Stimulated activated CD8-positive, alpha-beta memory T cell treated with anti-CD3 and anti-CD28 coated beads, Interleukin-12 subunit alpha, Interleukin-12 subunit beta, amount 100 ng/mL, for 1 hour (primary cell): ENCODE measurements around the gene IL1RAPL1.

ENCODE experiments used
- DNase-seq: peaks from one replicate; pipeline ENCODE4 v3.0.0-alpha.2; 2020; ENCODE audit warnings: low read depth

The IL1RAPL1 gene

DNA sequence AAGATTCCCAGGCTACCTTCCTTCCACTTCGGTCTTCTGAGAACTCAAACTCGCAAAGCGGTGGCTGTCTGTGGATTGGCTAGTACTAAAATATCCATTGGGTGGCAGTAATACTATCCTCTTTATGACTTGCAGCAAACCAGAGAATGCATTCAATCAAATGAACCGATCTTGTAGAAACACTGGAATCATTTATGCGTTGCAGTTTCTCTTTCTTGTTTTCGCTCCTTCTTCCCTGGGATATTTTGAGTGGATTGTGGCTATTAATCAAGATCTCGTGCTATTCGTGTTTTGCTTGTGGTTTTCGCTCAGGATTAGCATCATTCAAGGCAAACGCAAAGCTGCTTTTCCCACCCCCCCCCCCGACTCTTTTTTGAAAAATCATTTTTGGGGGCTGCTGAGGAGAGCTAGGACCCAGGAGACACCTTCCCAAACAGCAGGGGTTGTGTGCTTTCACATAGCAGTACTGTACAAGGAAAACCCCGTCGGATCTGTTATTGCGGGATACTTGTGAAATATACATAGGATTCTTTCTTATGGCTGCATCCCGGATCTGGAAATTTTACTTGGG lies at the start of gene IL1RAPL1:
TSS of gene IL1RAPL1 (plus strand) at position 466 of the 571 bp plus-strand sequence.
- DNase-seq: no peak

DNA sequence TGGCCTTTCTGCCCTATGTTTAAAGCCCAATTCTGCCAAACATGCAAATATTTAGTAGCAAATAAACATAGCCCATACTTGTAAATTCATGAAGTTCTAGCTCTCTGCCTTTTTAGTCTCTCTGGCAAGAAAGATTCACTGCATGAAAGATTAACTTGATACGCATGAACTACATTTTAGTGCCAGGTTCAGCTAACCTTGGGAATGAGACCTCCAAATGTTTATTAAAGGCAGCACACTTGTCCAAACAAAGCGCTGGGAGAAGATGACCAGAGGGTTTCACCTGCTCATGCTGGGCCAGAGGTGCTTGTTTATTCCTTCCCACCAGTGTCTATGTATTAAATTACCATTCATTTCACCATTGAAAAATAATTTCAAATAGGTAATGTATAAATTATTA lies 44.5 kb upstream of the IL1RAPL1 start:
- DNase-seq: no peak

DNA sequence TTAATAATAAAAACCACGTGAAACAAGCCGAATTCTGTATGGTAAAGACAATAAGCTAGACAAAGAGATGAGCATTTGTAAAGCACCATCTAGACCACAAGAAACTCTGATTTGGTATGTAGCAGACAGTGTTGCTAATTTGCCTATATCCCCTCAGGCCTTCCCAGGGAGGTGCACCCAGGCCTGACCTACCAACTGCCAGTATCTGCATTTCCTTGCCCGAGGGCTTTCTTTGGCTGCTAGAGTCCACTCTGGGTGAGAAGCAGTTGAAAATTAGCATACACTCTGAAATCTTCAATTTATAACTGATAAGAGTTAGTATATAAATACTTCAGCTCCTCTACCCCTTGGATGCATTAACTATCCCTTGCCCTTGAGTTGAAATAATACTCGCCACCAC lies 37.4 kb upstream of the IL1RAPL1 start:
- DNase-seq: no peak

DNA sequence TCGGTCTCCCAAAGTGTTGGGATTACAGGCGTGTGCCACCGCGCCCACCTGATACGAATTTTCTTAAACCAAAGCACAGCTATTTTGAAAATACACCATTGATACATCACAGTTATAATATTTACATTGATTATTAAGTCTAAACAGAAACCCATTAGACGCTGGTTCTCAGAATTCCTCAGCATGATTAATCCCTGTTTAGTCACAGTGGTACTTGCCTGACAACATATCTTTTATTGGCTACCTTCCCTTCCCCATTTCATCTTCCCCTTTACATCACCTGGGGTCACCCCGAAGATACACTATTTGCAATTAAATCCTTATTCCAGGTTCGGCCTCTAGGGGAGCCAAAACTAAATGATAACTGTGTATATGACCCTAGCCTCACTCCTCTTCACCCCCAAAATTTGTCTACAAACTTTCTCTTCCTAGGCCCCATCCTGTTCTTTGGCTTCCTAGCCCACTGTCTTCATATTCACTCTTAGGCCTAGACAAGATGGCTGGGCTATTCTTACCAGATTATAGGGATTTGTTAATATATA lies 36.8 kb upstream of the IL1RAPL1 start:
- DNase-seq: no peak

DNA sequence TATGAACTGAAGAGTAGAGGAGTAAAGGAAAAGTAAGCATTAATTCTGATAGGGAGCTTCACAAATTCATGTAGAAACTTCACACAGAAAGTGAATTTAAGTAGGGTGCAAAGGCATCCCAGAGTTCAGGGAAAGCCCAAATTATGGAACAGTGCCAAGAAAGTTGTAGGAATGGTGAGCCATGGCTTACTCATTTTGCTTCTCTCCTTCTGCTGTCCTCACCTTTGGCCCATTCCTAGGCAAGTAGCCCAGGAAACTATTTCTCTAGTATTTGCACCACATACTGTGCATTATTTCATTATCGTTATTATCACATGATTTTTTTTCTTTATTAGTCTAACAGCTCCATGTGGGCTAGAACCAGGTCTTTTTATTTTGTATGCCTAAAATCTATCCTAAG lies 34.9 kb upstream of the IL1RAPL1 start:
- no peak for DNase-seq

DNA sequence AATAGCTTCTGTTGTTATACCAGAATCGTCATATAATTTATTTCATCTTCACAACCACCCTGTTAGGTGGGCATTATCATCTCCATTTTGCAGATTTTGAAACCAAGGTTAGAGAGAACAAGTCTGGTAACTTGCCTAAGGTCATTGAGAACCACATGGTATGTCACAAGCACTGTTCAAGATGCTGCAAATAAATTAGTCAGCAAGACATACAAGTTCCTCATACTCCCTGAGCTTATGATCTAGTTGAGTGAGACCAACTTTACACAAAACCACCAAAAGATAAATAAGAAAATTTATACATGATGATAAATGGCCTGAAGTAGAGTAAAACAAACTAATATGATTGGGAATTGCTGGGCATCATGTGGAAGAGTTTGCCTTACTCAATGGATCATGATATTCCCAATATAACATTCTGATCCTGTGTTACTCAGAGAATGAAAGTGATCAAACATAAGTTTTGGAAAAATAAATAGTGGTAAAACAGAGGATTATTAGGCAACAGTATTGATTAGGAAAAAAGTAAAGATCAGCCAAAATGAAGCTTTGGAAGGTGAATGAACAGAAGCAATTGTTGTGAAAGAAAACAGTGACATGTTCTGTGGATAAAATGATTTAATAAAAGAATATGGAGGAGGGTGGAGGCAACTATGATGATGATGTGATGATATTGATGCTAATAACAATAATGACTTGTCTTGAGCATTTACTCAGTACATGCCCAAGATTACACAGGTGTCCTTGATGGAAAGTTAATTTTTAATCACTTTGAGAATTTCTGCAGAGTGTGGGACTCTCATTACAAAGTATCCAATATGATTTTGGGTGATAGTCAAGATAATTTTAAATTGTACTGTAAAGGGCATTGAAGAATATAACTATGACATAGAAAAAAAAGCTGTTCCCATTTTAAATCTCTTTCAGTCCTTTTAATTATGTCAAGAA lies 34.1 kb upstream of the IL1RAPL1 start:
- no peak for DNase-seq

DNA sequence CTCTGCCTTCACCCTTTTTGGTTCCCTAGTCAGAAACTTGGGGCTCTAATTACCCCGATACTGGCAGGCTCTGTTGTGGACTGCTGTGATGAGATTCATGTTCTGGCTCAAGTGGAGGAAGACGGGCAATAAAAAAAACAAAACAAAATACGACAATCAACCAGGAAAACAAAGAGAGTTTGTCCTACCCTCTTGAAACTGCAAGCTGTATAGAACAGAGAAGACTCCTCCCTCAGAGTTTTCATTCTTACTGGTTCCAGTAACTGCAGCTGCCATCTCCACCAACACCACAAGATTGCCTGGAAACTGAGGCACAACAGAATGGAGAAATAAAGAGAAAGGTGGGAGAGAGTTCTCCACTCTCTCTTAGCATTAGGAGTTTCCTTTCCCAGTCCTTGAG lies 11.1 kb upstream of the IL1RAPL1 start:
- no peak for DNase-seq

DNA sequence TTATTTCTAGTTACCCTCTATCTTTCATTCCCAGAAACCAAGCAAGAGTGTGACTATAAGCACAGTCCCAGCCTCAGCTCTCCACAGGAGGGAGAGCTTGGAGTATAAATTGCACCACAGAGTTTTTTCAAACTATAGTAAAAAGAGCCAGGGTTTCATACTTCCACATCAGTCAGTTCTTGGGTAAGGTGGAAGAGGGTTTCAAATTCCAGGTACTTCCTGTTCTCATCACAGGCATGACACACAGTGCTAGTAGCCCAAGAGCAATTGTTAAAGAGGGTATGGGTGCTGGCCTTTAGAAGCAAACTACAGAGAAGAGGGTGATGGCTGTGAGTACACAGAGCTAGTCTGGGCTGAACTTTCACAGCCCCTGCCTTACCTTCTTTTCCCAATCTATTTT lies 5.7 kb upstream of the IL1RAPL1 start:
- no peak for DNase-seq

DNA sequence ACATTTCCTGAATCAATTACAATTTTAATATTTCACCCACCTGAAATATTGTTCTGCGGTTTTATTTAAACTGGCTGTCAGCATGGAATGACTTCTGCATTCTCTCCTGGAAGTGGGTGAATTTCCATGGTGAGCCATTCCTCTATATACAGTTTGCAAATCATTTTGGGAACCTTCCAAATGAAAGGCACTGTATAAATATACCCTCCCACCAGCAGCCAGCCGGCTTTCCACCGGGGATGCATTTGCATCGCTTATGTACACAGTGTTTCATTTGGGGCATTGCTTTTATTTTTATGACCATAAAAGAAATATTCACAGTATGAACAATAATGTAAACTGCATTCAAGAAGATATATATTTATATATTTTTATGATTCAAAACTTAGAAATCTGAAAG lies 4.7 kb upstream of the IL1RAPL1 start:
- no peak for DNase-seq

DNA sequence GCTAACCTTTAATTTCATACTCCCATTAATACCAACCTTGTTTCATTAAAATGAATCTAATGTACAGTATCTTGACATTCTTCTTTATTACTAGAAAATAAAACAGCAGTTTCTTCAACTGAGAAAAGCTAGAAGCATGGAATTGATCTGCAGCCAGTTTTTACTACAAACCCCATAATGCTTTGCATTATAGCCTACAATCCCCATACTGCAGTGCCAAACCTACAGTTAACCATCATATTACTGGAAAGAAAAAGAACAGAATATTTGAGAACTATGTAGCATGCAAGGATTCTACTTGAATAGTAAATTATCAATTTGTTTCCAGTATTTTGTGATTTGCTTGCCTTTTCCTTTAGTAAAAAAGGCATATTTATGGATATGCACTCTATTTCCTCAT lies 3.2 kb upstream of the IL1RAPL1 start:
- DNase-seq: no peak

DNA sequence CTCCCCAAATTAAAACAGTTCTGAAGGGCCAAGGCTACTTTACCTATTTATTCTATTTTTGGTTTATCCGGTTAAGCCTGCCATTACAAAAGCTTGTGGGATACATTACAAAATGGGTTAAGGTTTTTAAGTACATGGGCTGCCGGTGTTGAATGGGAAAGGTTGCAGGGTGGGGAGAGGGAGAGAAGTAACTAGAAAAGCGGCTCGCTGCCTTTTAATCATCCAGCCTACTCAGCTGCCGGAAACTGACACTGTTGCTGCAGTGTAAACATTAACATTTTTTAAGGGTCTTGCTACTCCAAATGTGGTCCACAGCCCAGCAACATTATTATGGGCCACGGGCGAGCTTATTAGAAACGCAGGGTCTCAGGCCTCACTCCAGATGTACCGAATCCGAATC lies 1.5 kb upstream of the IL1RAPL1 start:
- no peak for DNase-seq

DNA sequence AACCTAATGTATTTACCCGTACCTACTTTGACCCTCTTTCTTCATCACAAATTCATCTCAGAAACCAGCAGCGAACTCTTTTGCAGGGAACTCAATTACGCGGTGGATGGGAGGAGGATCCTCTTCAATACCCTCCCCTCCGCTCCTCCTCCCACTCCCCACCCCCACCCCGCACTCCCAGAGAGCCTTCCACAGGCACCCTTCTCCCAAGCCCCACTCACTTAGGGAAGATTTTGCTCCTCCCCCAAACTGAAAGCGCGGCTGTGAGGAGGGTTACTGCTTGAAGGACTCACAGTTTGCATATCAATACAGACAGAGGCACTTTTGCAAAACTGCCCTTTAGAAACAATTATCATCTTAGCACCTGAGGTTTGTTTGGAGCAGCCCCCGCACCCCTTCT lies 960 bp upstream of the IL1RAPL1 start:
- no peak for DNase-seq

DNA sequence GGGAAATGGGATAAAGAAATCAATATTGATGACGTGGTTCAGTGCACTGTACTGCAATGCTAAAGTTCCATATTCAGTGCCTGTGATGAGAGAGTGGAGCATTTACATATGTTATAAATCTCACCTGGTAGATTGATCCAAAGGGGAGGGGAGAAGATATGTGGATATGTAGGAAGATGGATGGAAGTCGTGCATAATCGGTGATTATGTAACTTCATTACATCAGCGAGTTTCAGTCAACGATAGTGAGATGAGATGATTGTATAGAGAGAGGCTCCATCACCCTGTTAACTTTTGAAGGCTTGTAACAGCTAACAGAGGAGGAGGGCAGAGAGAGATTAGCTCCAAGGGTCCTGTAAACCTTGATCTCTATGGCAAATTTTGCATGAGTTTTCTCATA lies 1.8 kb downstream of the IL1RAPL1 start:
- DNase-seq: no peak

DNA sequence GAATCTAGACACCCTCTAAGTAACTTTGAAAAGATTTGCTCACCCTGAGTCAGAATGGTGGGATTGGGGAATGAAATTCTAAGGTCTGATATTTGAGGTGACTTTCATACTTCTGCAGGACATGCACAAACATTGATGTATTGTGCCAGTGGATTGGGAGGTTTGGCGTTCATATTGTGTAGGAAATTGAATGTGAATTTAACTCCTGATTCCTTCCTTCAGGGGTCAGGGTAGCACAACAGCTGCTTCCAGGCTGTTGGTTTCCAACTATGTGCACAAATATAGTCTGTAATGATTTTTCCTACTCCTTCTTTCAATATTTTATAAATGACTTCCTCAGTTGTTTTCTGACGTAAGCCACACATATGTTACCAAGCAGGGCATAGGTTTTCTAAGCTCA lies 3.1 kb downstream of the IL1RAPL1 start:
- DNase-seq: no peak

DNA sequence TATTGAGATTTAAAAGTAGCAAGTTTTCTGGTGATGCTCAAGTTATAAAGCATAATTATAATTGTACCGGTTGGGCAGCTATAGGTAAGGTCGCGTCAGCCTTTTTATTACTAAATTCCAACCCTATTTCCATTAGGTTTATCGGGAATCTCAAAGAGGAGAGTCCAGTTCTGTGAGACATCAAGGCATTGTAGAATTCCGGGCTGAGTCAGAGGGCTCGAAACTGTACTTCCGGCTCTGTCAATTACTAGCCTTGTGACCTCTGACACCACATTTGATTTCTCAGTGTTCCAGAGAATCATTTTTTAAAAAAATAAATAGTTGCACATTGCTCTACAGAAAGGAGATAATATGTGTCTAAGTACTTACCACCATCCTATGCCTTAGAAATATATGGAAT lies 4.3 kb downstream of the IL1RAPL1 start:
- DNase-seq: no peak

DNA sequence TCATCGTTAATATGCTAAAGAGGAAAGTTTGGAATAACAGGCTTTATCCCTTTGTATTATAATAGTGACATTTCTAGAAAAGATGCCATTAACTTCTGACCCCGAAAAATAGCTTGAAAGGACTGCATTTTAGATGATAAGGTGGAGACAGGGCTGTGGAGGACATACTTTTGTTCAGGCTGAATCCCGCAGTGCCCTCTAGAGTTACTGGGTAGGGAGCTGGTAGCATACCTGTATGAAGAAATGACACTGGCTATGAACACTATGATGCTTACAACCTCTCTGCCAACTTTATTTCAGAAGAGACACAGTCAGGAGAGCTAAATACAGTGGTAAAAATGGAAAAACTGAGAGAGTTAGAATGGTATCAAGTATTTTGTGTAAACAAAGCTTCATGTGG lies 8.1 kb downstream of the IL1RAPL1 start:
- DNase-seq: no peak

DNA sequence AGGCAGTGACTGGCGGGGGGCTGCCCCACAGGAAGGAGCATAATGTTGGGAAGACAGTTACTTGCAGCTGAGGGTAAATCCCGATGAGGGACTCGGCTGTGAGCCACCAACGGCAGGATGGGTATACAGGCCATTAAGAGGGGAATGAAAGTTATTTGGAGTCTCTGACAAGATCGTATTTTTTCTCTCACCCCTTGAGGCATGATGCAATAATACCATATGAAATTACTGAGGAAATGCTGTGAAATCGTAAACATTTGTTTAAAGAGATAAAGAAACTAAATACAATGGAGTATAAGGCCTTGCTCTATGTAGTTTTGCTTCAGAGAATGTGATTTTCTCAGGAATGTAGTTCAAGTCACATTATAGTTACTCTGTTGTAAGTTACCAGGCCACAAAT lies 12.7 kb downstream of the IL1RAPL1 start:
- DNase-seq: no peak

DNA sequence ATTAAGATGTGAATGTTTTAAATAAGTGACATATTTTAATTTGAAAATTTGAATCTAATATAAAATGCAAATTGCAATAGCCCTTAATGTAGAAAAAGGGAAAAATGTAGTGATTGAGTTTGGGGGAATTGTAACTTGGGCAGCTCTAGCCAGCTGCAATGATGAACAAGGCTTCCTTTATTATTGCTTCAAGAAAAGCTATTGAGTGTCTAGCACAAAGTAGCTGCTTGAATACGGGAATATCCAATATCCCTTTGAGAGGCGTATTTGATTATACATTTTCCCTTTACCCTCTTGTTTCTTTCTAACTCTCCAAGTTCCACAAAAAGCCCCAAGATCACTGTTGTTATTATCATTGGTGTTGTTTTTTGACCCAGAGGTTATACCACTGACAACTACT lies 21.8 kb downstream of the IL1RAPL1 start:
- no peak for DNase-seq

DNA sequence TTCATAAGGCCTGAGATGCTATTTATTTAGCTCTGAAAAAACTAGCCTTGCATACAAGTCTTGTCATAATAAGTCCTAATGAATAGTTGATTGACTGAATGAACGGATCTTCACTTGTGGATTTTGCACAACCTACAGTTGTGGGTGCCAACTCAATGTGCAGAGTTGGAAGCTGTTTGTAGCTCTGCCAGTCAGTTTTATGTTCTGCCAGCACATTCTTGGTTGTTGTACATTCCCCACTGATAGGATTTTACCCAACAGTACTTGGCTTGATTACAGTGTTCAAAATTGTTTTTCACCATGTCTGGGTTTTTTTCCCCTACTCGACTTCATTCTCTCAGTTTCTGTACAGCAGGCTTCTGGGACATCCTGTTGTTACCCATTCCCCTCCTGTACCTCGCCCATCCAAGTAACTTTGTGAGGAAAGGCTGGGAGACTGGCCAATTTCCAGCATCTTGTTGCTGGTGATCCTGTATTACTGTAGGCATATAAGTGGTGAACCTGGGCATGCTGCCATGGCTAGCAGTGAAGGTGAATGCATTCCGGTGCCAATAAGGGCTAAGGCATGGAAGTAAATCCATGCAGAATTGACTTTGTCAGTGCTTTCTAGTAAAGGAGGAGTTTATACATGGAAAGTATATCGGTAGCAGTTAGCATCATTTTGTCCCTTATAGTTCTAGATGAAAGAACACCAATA lies 22.8 kb downstream of the IL1RAPL1 start:
- no peak for DNase-seq

DNA sequence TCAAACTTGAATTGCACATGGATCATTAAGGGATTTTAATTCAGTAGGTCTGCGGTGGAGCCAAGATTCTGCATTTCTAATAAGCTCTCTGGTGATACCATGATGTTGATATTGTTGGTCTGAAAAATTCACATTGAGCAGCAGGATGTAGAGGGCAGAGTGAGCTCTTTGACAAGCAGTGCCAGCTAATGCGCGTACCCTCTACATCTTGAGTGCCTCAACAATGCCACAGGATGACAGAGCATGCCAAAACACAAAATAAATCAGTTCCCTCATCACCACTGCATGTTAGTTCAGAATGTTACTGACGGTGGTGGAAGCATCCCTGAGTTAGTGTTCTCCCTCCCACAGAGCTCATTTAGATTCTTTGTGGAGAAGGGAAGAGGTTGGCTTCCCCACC lies 23.5 kb downstream of the IL1RAPL1 start:
- no peak for DNase-seq

DNA sequence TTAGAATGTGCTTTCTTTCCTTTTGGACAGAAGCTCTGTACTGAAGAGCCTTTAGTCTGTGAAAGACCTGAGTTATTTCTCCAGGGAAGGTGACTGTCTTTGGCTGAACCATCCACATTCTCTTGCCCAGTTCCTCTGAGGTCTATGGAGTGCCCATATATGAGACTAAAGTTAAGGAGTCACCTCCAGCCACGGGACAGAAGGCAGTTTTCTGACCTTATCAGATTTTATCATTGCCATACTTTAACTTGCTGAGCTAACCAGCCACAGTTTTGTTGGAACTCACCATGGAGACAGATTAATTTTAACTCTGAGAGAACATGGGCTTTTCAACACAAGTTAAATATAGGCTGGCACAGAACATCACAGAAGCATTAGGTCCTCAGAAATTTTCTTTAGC lies 26.3 kb downstream of the IL1RAPL1 start:
- DNase-seq: no peak

DNA sequence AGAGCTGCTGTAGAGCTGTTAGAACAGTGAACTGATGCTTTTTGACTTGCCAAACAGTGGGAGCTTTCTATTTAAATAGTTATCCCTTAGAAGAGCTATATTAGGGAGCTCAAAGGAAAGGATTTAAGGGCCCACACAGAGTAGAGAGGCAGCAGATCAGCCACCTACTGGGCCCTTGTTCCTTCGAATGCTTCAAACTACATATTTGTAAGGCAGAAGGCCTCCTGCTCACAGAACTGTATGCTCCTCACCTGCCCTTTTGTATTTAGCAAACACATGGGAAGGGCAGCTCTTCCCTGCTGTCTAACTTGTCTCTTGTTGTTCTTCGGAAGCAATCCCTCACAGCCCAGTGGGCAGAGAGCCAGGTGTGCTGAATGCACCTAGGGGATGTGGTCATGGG lies 38.0 kb downstream of the IL1RAPL1 start:
- DNase-seq: no peak

DNA sequence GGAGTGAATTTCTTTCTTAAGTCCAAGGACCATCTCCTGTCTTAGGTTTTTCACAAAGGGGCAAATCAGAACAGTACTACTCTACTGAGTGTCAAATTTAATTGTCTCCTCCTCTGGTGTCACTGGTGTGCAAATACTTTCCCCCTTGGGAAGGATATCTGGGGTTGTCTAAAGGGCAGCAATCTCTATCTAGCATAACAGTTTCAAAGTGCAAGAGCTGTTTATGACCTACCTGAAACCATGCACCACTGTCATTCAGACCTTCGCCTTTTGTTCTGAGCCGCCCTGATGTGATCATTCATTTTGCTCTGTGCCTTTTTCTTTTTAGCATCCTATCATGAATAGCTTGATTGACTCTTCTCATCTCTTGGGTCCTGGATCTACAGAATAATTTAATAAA lies 39.3 kb downstream of the IL1RAPL1 start:
- DNase-seq: no peak
